ENCODE measurements around the gene NCK2. TPM values are rescaled to one million over a fixed set of nuclear protein-coding genes. Genes with fewer than 3 reads are reported as not detected.

The NCK2 gene
- total RNA-seq, 1 experiment from 2014 or later, result 89.0 TPM

DNA sequence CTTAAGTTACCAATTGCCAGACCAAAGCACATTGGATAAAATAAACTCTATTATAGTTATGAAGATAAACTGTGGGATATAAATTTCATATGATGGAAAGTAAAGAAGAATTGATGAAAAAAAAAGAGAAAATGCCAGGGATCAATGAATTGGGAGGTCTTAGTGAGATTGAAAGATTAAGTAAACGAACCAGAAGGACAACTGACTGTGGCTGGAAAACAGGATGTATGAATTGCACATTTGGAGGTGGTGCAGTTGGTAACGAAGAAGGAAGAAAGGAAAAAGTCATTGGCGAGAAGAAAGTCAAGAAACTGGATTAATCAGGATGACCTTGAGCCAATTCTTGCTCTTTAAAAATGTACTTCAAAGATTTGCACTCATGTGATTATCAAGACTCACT, 166.7 kb downstream of the NCK2 start:
- intact Hi-C loops (cut with micrococcal nuclease; ENCODE audit: unreplicated experiment), result no loop called here
- CTCF ChIA-PET, result no interaction called here

DNA sequence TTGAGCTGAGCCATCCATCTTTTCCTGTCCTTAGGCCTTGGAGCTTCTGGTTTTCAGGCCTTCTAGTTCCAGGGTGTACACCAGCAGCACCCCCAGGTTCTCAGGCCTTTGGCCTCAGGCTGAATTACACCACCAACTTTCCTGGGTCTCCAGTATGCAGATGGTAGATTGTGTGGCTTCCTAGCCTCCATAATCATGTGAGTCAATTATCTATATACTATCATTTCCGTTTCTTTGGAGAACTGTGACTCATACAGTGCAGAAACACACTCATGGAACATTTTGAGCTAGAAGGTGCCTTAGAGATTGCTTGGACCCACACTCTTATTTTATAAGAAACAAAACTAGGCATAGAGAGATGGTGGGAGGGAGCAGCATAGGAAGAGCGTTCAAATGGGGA, 167.4 kb downstream of the NCK2 start:
- Histone ChIP-seq H3K36me3 (ENCODE audit: control insufficient read depth, insufficient read depth, low read length) (no peaks in the 10 kb centered on the region), H3K27me3 (replicated peaks; ENCODE audit: control insufficient read depth, insufficient read depth, low read length) (no peaks in the 10 kb centered on the region), H3K4me1 (no peaks in the 10 kb centered on the region), H3K9me3 (no peaks in the 10 kb centered on the region), H3K4me3 (ENCODE audit: low read depth, low read length) (no peak overlapping the region)
- no TSS peak for BruUV-seq (replicated peaks)
- TF ChIP-seq, protein P1, sequence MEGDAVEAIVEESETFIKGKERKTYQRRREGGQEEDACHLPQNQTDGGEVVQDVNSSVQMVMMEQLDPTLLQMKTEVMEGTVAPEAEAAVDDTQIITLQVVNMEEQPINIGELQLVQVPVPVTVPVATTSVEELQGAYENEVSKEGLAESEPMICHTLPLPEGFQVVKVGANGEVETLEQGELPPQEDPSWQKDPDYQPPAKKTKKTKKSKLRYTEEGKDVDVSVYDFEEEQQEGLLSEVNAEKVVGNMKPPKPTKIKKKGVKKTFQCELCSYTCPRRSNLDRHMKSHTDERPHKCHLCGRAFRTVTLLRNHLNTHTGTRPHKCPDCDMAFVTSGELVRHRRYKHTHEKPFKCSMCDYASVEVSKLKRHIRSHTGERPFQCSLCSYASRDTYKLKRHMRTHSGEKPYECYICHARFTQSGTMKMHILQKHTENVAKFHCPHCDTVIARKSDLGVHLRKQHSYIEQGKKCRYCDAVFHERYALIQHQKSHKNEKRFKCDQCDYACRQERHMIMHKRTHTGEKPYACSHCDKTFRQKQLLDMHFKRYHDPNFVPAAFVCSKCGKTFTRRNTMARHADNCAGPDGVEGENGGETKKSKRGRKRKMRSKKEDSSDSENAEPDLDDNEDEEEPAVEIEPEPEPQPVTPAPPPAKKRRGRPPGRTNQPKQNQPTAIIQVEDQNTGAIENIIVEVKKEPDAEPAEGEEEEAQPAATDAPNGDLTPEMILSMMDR (IDR thresholded peaks at IDR 0.05; ENCODE audit: insufficient read depth in 1 of 2, low read depth in 1 of 2, low read length in 1 of 2, severe bottlenecking in 1 of 2, unreplicated experiment in 1 of 2), result no peak
- ChIA-PET POLR2A (no interaction called here), CTCF (no interaction called here)
- Mint-ChIP-seq H3K27me3 (ENCODE audit: insufficient read depth, unreplicated experiment) (no peaks in the 10 kb centered on the region), H3K4me1 (ENCODE audit: low read depth, unreplicated experiment) (peaks cover 6% of the 10 kb centered on the region), H3K4me3 (ENCODE audit: unreplicated experiment) (no peak overlapping the region), H3K27ac (ENCODE audit: unreplicated experiment) (no peak overlapping the region), H3K9me3 (ENCODE audit: unreplicated experiment) (peaks cover 9% of the 10 kb centered on the region), H3K36me3 (ENCODE audit: insufficient read depth, unreplicated experiment) (no peaks in the 10 kb centered on the region)
- intact Hi-C loops (cut with micrococcal nuclease; ENCODE audit: unreplicated experiment), result no loop called here
- DNase-seq, result no peak

More for the DNA sequence above, 166.7 kb downstream of the NCK2 start:
- TF ChIP-seq, protein P1 (IDR thresholded peaks at IDR 0.05; ENCODE audit: insufficient read depth in 1 of 2, low read depth in 1 of 2, low read length in 1 of 2, severe bottlenecking in 1 of 2, unreplicated experiment in 1 of 2), result no peak
- Histone ChIP-seq H3K27me3 (replicated peaks; ENCODE audit: control insufficient read depth, insufficient read depth, low read length) (no peaks in the 10 kb centered on the region), H3K4me3 (ENCODE audit: low read depth, low read length) (no peak overlapping the region), H3K4me1 (no peaks in the 10 kb centered on the region), H3K36me3 (ENCODE audit: control insufficient read depth, insufficient read depth, low read length) (no peaks in the 10 kb centered on the region), H3K9me3 (no peaks in the 10 kb centered on the region)
- no peak overlapping the region for H3K27ac Mint-ChIP-seq (ENCODE audit: unreplicated experiment)
- no TSS peak for BruUV-seq (replicated peaks)
- POLR2A ChIA-PET, result no interaction called here
- no peak overlapping the region for H3K4me3 Mint-ChIP-seq (ENCODE audit: unreplicated experiment)
- no peak for DNase-seq
- H3K4me1 Mint-ChIP-seq (ENCODE audit: low read depth, unreplicated experiment), result peaks cover 6% of the 10 kb centered on the region
- no peaks in the 10 kb centered on the region for H3K27me3 Mint-ChIP-seq (ENCODE audit: insufficient read depth, unreplicated experiment)
- H3K9me3 Mint-ChIP-seq (ENCODE audit: unreplicated experiment), result peaks cover 9% of the 10 kb centered on the region
- no peaks in the 10 kb centered on the region for H3K36me3 Mint-ChIP-seq (ENCODE audit: insufficient read depth, unreplicated experiment)

DNA sequence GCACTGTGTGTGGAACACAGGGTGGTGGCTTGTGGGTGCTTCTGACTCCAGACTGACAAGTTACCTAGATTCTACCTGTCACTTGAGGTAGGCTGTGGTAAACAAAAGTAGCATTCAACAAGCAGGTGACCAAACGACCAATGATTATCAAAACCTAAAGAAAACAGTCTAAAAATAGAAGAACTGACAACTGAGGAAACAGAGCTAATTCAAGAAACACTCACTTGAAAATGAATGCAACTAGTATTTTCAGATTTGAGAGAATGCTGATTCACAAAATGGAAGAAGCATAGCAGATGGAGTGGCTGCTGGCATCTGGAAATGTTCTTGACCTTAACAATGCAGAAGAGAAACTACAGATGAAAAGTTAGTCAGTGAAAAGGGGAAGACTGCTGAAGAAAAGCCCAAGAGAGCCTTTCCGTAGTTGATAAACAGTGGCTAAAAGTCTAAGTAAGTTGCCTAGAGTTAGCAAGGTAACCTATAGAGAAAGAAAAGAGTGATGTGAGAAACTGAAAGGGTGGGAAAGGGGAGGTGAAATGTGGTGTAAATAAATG, 170.4 kb downstream of the NCK2 start:
- Histone ChIP-seq H3K27me3 (replicated peaks; ENCODE audit: control insufficient read depth, insufficient read depth, low read length) (no peaks in the 10 kb centered on the region), H3K4me3 (ENCODE audit: low read depth, low read length) (no peak overlapping the region), H3K36me3 (ENCODE audit: control insufficient read depth, insufficient read depth, low read length) (no peaks in the 10 kb centered on the region), H3K4me1 (no peaks in the 10 kb centered on the region), H3K9me3 (no peaks in the 10 kb centered on the region)
- H3K27ac Mint-ChIP-seq (ENCODE audit: unreplicated experiment), result no peak overlapping the region
- H3K36me3 Mint-ChIP-seq (ENCODE audit: insufficient read depth, unreplicated experiment), result no peaks in the 10 kb centered on the region
- ChIA-PET POLR2A (no interaction called here), CTCF (no interaction called here)
- no peaks in the 10 kb centered on the region for H3K27me3 Mint-ChIP-seq (ENCODE audit: insufficient read depth, unreplicated experiment)
- no peak for DNase-seq
- peaks cover 9% of the 10 kb centered on the region for H3K9me3 Mint-ChIP-seq (ENCODE audit: unreplicated experiment)
- BruUV-seq (replicated peaks), result no TSS peak
- no peak overlapping the region for H3K4me3 Mint-ChIP-seq (ENCODE audit: unreplicated experiment)
- intact Hi-C loops (cut with micrococcal nuclease; ENCODE audit: unreplicated experiment), result no loop called here
- H3K4me1 Mint-ChIP-seq (ENCODE audit: low read depth, unreplicated experiment), result peaks cover 6% of the 10 kb centered on the region
- TF ChIP-seq, protein P1 (IDR thresholded peaks at IDR 0.05; ENCODE audit: insufficient read depth in 1 of 2, low read depth in 1 of 2, low read length in 1 of 2, severe bottlenecking in 1 of 2, unreplicated experiment in 1 of 2), result no peak
